HG03159 (cell line): ENCODE data around the gene CAPZA2.

ENCODE experiments used
- ATAC-seq: cut with Tn5 transposase; IDR thresholded peaks from one replicate; pipeline ENCODE4 v1.9.1; 2021; ENCODE audit warnings: mild to moderate bottlenecking, moderate library complexity; ENCODE audit not compliant: unreplicated experiment

CAPZA2 gene

DNA sequence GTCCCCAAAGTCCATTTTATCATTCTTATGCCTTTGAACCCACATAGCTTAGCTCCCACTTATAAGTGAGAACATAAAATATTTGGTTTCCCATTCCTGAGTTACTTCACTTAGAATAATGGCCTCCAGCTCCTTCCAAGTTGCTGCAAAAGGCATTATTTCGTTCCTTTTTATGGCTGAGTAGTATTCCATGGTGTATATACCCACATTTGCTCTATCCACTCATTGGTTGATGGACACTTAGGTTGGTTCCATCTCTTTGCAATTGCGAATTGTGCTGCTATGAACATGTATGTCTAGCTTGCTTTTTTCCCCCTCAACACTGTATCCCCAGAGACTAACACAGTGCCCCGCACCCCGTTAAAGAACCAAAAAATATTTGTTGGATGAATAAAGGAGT lies 670 bp upstream of the CAPZA2 start:
- ATAC-seq = no peak

DNA sequence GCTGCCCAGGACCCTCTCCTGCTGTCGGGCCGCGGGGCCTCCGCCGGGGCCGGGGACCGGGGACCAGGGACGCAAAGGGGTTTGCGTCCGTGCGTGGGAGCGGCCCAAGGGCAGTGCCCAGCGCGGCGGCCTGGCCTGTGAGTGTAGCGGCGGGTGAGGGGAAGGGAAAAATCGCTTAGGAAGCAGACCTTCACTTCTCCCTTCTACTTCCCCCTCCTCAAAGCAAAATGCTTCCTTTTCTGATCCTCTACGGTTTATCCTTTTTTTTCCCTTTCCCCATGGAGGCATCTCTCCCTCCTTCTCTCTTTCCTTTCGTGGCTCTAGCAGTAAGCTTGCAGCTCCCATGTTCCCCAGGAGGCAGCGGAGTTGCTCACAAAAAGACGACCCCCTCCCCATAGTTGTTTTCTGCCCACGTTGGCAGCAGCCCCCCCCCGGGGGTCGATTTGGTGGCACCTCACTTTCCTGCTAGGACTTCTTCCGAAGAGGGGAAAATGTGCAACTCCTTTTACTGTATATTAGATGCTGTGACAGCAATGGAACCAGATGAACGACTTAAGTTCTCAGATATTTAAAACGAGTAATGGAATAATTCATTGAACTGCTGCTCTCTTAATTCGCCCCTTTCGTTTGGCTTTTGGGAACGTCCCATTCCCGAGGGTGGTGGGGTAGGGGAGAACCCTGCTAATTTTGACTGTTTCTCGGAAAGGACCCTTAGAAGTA lies 724 bp downstream of the CAPZA2 start:
- ATAC-seq = peak; percentile 0

DNA sequence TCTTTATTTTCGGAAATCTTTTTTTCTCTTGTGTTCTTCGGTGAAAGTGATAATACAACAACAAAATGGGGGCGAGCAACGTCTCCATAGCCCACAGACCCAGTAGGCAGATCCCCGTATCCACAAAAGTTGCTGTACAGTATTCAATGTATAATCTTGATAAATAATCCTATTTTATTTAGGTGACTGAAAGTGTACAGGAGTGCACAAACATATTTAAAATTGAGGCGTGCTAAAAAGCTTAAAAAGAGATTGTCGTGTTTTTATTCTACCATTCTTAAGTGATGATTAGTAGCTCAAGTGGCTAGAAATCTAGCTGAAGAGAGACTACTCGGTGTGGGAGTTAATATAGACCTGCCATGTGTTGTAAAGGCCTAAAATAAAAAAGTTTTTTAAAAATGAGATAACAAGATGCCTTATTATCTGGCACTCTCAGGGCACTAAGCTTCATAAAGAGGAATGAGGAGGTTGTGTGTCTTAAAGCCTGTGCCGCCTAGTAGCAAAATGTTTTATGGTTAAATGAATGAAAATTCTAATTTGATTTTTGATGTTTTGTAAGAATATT lies 1.6 kb downstream of the CAPZA2 start:
- ATAC-seq = no peak

DNA sequence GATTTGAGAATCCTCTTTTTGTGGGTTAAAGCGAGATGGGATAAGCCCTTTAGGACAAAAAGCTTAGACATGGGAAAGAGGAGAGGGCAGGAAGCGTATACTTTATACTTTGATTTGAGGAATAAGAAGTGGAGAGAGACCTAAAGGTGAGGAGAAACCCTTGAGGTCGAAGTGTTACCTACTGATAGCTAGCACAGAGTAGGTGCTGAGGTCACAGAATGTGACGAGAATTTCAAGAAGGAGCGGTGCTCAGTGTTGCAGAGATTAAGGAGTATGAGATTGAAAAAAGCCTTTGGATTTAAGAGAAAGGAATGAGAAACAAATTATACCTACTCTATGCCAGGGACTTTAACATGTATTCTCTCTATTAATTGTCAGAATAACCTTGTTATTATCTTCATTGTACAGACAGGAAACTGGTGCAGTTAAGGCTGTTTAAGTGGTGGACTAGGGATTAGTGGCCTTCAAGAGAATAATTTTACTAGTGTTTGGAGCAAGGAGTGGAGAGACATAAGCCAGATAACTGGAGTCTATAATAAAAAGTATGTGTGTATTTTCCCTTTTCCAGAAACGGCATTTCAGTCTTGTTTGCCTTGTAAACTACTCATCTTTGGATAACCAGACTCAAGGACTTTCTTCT lies 8.8 kb downstream of the CAPZA2 start:
- ATAC-seq = no peak

DNA sequence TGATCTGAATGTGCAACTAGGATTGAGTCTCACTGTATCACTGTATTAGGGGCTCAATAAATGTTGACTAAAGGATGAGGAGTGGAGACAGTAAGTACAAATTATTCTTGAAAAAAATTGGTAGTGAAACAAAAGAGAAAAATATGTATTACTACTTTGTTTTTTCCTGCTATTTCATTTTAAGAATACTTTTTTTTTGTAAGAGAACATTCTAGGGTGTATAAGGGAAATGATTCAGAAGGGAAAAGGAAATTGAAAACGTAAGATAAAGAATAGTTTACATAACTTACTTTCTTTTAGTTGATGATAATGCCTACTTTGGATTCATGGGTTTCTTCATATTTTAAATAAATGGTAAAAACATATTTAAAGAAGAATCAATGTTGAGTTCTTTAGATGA lies 9.6 kb downstream of the CAPZA2 start:
- no peak for ATAC-seq

DNA sequence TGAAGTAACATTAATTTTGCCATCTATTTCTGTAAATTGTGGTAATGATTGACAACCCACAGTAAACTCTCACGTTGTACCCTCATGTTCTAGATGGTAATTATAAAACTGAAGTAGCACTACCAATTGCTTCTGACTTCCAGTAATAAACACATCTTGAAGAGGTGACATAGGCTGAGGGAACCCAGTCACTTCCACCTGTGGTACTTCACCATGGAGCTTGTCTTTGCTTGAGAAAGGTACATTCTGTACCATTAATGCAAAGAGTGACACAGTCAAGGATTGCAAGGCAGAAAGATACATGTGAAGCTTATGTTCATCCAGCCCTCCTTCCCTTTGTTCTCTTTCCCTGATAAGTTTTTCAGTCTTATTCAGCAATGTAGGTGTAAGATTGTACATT lies 11.2 kb downstream of the CAPZA2 start:
- ATAC-seq = no peak

DNA sequence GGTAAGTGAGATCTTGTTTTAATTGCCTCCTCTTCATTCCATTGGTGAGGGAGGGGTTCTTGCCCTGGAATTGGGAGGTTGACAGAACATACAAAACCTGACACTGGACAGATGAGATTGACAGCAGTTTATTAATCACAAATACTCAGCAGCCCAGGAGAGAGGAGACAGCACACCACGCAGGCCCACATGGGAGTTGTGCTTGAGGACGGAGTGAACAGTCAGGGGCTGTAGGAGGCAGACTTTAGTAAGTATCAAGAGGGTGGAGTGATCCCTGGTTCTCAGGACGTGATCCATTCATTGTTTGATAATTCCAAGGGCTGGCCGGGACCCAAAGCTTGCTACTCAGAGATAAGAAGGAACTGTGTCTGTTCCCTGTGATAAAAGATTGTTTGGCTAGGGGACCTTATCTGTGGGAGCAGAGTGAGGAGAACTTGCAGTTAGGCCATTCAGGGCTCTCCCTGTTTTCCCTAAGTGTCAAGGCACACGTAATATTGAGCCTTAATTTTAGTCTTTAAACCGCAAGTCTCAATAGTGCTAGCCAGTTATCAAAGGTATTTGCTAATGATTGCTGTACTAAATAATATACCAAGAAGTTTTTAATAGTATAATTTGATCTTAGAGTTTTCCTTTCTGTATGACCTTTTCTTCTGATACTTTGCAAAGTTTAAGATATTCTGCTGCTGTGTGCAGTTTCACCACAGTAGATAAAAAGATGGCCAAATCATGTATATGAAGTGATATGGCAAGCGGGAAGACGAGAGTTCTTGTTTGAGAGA lies 14.5 kb downstream of the CAPZA2 start:
- no peak for ATAC-seq

DNA sequence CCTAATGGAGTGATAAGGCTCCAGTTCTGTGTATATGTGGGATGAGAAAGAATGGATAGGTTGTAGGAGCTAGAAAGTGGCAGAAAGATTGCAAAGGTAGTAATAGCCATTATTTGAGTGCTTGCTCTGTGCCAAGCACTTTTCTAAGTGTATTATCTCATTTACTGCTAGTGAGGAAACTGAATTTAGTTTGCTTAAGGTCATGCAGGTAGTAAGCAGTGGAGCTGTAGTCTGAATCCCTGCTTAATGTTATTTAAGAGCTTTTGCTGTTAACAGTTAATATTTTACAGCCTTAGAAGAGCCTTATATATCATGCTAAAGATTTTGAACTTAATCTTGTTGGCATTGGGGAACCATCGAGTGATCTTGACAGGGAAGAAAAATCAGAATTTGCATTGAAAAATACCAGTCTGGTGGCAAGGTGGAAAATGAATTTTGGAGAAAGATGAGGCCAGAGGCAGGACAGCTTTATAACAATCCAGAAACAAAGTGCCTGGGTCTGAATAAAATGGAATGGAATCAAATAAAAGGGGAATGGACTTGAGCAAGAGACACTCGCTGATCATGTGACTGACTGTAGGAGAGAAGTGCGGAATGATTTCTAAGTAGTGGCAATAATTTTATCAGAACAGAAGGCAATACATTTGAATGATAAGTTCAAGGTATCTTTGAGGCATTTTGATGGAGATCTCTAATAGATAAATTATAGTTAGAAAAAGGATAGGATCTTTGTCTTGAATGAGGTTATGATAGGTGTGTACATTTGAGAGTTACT lies 15.2 kb downstream of the CAPZA2 start:
- ATAC-seq = no peak

DNA sequence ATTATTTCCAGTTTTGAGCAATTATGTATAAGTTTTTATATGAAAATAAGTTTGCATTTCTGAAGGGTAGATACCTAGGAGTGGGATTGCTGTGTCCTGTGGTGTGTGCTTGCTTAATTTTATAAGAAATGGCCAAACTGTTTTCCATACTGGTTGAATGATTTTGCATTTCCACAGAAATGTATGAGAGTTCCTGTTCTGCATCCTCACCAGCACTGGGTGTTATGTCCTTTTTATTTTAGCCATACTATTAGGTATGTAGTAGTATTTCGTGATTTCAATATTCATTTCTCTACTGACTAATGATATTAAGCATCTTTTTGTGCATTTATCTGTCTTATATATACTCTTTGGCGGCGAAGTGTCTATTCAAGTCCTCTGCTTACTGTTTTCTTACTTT lies 22.3 kb downstream of the CAPZA2 start:
- ATAC-seq = no peak

DNA sequence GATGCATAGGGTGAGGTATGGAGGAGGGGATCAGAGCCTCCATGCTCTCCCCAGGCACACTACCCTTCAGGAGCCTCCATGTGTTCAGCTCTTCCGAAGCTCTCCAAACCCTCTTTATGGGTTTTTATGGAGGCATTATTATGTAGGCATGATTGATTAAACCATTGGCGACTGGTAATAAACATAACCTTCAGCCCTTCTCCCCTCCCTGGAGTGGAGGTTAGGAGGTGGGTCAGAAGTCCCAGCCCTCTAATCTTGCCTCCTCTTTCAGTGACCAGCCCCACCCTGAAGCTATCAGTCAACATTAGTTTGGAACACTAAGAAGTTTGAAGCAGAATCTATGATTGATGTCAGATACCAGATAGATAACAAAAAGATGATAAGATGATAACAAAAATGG lies 23.3 kb downstream of the CAPZA2 start:
- ATAC-seq = no peak

DNA sequence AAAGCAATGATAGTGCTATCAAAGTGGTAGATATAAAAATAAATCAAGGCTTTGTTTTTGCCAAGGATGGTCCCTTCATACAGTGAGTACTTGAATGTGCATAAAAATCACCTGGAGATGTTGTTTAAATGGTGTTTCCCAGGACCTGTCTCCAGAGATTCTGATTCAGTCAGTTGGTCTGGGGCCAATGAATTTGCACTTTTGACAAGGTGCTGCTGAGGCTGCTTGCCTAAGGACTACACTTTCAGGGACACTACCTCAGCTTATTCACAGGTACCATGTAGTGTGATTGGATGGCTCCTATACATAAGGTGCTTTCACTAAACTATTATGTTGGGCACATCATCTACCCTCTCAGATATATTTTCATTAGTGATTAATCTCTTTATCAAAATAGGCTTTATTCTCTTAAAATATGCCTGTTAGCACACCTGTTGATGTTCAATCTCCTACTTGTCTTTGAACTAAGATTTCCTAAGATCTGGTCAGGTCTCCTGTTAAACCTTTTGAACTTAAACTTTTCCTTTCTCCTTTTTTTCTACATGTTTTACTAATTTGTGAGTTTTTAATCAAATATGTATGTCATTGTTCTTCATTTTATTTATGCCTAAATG lies 24.3 kb downstream of the CAPZA2 start:
- ATAC-seq = no peak

DNA sequence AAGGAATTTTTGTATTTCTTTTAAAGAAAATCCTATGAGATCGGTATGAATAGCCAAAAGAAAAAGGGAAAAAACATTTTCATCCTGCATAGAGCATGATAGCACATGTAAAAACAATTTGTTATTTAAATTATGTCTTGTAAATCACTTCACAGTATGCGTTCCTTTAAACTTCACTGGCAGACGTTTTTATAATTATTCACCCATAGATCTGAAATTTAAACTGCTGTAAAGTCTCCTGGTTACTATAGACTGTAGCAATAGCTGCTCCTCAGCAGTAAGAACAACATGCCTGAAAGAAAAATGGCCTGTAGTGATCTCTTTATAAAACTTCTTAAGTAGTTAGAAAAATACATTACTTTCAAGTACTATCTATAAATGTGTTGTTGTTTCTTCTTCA lies 26.5 kb downstream of the CAPZA2 start:
- no peak for ATAC-seq

DNA sequence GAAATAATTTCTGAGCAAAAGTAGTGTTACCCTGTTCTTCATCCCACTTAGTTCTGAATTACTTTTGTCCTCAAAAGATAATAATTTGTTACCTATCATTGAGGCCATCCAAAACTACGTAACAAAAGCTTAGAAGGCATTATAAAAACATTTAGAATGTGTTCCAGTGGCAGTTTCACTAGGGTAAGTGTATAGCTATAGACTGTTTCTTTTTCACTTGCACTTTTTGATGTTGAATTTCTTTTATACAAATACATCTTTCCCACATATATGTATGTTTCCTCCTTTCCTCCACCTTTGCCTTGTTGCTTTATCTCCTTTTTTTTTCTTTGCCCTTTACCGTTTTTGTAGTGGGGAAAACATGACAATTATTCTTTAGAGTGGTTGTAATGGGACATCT lies 33.5 kb downstream of the CAPZA2 start:
- no peak for ATAC-seq

DNA sequence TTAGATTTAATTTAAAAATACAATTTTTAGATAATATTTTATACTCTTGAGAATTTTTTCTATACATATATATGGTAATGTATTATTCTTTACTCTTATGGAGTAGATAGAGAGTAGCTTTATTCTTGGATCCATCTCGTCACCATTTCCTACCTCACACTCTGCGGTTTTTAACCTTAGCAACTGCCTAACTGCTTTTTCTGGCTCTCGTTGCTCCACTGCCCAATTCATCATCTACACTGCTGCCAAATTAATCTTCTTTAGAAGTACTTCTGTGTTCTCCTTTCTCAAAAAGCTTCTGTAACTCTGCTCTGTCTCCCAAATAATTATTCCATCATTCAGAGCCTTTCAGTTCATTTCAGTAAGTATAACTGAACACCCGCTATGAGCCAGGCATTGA lies 35.3 kb downstream of the CAPZA2 start:
- ATAC-seq = no peak

DNA sequence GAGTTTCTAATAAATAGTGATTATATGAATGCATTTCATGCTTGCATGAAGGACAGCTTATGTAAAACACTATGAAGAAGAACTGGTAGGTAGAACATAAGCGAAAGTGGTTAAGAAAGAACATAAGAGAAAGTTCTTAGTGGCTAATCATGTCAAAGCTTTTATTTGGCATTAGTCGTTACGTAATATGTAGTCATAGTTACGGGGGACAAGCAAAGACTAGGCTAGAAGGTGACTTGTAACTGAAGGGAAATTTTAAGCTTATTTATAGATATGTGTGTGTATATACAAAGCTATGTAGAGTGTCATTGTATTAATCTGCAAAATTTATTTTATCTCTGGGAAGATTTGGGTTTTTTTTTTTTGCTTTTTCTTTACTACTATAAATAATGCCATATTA lies 36.9 kb downstream of the CAPZA2 start:
- ATAC-seq = no peak

DNA sequence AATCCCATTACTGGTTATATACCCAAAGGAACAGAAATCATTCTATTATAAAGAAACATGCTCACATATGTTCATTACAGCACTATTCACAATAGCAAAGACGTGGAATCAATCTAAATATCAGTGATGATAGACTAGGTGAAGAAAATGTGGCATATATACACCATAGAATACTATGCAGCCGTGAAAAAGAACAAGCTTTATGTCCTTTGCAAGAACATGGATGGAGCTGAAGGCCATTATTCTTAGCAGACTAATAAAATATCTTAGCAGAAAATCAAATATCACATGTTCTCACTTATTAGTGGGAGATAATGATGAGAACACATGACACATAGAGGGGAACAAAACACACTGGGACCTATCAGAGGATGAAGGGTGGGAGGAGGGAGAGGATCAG lies 38.8 kb downstream of the CAPZA2 start:
- no peak for ATAC-seq

DNA sequence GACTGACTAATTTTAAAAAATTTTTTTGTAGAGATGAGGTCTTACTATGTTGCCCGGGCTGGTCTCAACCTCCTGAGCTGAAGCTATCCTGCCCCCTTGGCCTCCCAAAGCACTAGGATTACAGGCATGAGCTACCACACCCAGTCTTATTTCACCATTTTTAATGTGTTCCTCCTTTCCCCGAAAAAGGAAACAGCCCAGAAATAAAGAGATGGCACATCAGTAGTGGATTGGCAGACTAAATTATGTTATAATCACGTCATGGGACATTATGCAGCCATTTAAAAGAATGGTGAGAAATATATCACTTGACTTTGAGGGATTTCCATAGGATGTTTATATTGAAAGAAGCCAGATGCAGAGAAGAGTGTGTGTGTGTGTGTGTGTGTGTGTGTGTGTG lies 40.5 kb downstream of the CAPZA2 start:
- ATAC-seq = no peak

DNA sequence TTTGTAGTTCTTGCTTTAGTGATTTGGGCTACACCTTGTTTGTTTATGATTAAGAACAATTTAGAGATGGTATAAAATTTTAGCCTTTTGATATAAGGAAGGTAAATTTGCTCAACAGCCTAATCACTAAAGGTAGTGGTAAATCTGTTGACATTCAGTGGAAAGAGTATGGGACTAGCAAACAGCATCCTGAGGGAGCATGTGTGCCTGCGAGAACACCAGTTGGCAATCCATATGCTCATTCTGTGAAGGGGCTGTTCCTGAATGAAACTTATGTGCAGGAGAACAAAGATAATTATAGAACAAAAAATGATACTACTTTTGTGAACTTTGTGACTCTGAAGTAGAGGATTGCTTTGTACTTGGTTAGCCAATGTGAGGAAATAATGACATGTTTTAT lies 44.0 kb downstream of the CAPZA2 start:
- no peak for ATAC-seq

DNA sequence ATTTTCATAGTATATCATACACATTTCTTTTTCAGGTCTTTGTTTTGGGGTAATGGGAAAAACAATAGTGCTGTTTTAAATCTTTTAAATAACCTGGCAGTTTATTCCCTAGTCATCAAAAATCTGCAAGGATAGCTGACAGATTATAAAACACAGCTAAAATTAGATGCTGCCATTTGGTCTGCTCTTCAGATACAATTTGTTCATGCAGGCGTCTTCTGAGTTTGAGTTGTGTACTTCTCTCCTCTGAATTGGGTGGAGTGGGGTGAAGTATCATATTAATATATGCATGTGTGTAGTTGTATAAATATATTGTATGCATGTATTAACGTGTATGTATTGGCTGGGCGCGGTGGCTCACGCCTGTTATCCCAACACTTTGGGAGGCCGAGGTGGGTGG lies 48.0 kb downstream of the CAPZA2 start:
- no peak for ATAC-seq

DNA sequence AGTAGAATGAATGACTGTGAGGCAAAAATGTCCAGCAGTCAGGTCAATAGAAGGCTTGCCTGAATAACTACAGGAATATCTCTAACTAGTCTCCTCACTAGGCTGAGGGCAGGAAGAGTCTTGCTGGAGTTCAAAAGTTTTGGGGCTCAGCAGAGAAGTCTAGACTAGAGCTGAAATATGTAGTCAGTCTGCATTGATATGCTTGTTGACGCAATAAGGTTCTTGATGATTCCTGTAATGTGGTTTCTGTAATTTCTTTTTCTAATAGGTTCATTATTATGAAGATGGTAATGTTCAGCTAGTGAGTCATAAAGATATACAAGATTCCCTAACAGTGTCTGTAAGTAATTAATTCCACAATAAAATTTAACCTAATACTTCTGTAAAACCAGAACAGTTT lies 49.4 kb downstream of the CAPZA2 start:
- ATAC-seq = no peak
